Vagina (tissue), 2 donors: ENCODE measurements around the gene HECTD4. TPM values are rescaled to one million over a fixed set of nuclear protein-coding genes. Genes with fewer than 3 reads are reported as not detected.

Experiments
- DNase-seq, 2 donors: peaks; one replicate each; pipeline ENCODE4 v3.0.0-alpha.2; 2017; ENCODE audit errors: extremely low spot score in 2 of 2
- H3K27ac ChIP-seq: fragments of 200-600 bp; sonication (generic); one replicate; pipeline ENCODE4 v1.5.1; 2019
- H3K27me3 ChIP-seq: fragments of 200-600 bp; sonication (generic); one replicate; pipeline ENCODE4 v1.5.1; 2019
- H3K36me3 ChIP-seq, 2 donors: fragments of 200-600 bp; sonication (generic); one replicate each; pipeline ENCODE4 v1.5.1; 2017 to 2019
- H3K4me1 ChIP-seq: fragments of 200-600 bp; sonication (generic); one replicate; pipeline ENCODE4 v1.5.1; 2019
- H3K4me3 ChIP-seq, 2 donors: fragments of 200-600 bp; sonication (generic); 1 replicate in 1 of 2; 2 replicates in 1 of 2; pipeline ENCODE4 v1.5.1; 2016 to 2019
- H3K9me3 ChIP-seq: fragments of 200-600 bp; sonication (generic); one replicate; pipeline ENCODE4 v1.5.1; 2019
- CTCF ChIP-seq, 3 experiments: fragments of 450-650 bp in 2 of 3; fragments of 200-600 bp in 1 of 3; sonication (generic) in 1 of 3; IDR thresholded peaks; one replicate each; pipeline ENCODE4 v1.5.1; 2017 to 2019; ENCODE audit warnings: antibody characterized with exemption in 3 of 3, mild to moderate bottlenecking in 2 of 3, moderate library complexity in 2 of 3
- POLR2A ChIP-seq, 2 donors: fragments of 450-650 bp; IDR thresholded peaks; one replicate each; pipeline ENCODE4 v1.6.1; 2017; ENCODE audit warnings: antibody characterized with exemption in 2 of 2, mild to moderate bottlenecking in 2 of 2, moderate library complexity in 2 of 2
- POLR2AphosphoS5 ChIP-seq, 2 donors: sonication (generic); formaldehyde crosslinking; IDR thresholded peaks; one replicate each; pipeline ENCODE4 v1.9.0; 2017; ENCODE audit warnings: antibody characterized with exemption in 2 of 2, mild to moderate bottlenecking in 2 of 2, low read depth in 1 of 2; ENCODE audit not compliant: insufficient read depth in 1 of 2
- intact Hi-C: fragments of 100-400 bp; cut with DNase I; formaldehyde crosslinking; loops from one replicate; pipeline ENCODE4 v1.15.1; 2023
- total RNA-seq: library from RNA; depleted of rRNA; stranded (reverse); fragments of >200 nt; gene quantifications from one replicate; pipeline ENCODE4 v1.2.3, GENCODE V29; 2016

Gene HECTD4
- total RNA-seq, 1 donor from 2014 or later = 79.6 TPM

GRCh38 chr12:112275207-112275606 is 107.0 kb downstream of the HECTD4 start:
- Histone ChIP-seq H3K4me1 (no peaks in the 10 kb centered on the region), H3K27ac (no peak overlapping the region), H3K4me3 (no peak overlapping the region), H3K9me3 (no peaks in the 10 kb centered on the region), H3K27me3 (no peaks in the 10 kb centered on the region), H3K36me3 (peaks cover 0 to 22% of the 10 kb centered on the region in 2 donors)
- no peak for DNase-seq
- intact Hi-C loops = no loop called here
- no peak for TF ChIP-seq POLR2A (IDR thresholded peaks at IDR 0.05)
- TF ChIP-seq CTCF (IDR thresholded peaks at IDR 0.05) = no peak
- no peak for TF ChIP-seq POLR2AphosphoS5 (IDR thresholded peaks at IDR 0.05; ENCODE audit: insufficient read depth in 1 of 2, low read depth in 1 of 2)

GRCh38 chr12:112270673-112271072 is 111.6 kb downstream of the HECTD4 start:
- H3K9me3 ChIP-seq = no peaks in the 10 kb centered on the region
- no peak for DNase-seq
- intact Hi-C loops = loop anchor here (1.0 kb wide), 1 partner anchor 24 kb away; no protein-coding TSS in a partner anchor
- H3K4me1 ChIP-seq = no peaks in the 10 kb centered on the region
- no peak overlapping the region for H3K4me3 ChIP-seq
- no peaks in the 10 kb centered on the region for H3K27me3 ChIP-seq
- TF ChIP-seq POLR2A (IDR thresholded peaks at IDR 0.05) = no peak
- TF ChIP-seq POLR2AphosphoS5 (IDR thresholded peaks at IDR 0.05; ENCODE audit: insufficient read depth in 1 of 2, low read depth in 1 of 2) = no peak
- no peak for TF ChIP-seq CTCF (IDR thresholded peaks at IDR 0.05)
- peaks cover 0 to 41% of the 10 kb centered on the region in 2 donors for H3K36me3 ChIP-seq
- no peak overlapping the region for H3K27ac ChIP-seq

- Histone ChIP-seq H3K27ac (no peak overlapping the region), H3K9me3 (no peaks in the 10 kb centered on the region), H3K4me3 (no peak overlapping the region), H3K36me3 (peaks cover 0 to 38% of the 10 kb centered on the region in 2 donors), H3K4me1 (no peaks in the 10 kb centered on the region), H3K27me3 (no peaks in the 10 kb centered on the region)
- TF ChIP-seq POLR2AphosphoS5 (IDR thresholded peaks at IDR 0.05; ENCODE audit: insufficient read depth in 1 of 2, low read depth in 1 of 2) (no peak), CTCF (IDR thresholded peaks at IDR 0.05) (no peak), POLR2A (IDR thresholded peaks at IDR 0.05) (no peak)
- intact Hi-C loops = no loop called here
- DNase-seq = no peak
Measured at GRCh38 chr12:112266473-112266872, 115.8 kb downstream of the HECTD4 start.

- Histone ChIP-seq H3K4me1 (no peaks in the 10 kb centered on the region), H3K36me3 (peaks cover 0 to 54% of the 10 kb centered on the region in 2 donors), H3K9me3 (no peaks in the 10 kb centered on the region), H3K27ac (no peak overlapping the region), H3K27me3 (no peaks in the 10 kb centered on the region), H3K4me3 (no peak overlapping the region)
- no peak for DNase-seq
- intact Hi-C loops = no loop called here
- TF ChIP-seq CTCF (IDR thresholded peaks at IDR 0.05) (no peak), POLR2A (IDR thresholded peaks at IDR 0.05) (no peak), POLR2AphosphoS5 (IDR thresholded peaks at IDR 0.05; ENCODE audit: insufficient read depth in 1 of 2, low read depth in 1 of 2) (no peak)
Measured at GRCh38 chr12:112261559-112261958, 120.7 kb downstream of the HECTD4 start.

- DNase-seq = no peak
- H3K36me3 ChIP-seq = peaks cover 0 to 64% of the 10 kb centered on the region in 2 donors
- no peaks in the 10 kb centered on the region for H3K27me3 ChIP-seq
- no peaks in the 10 kb centered on the region for H3K9me3 ChIP-seq
- H3K4me3 ChIP-seq = no peak overlapping the region
- TF ChIP-seq CTCF (IDR thresholded peaks at IDR 0.05) (no peak), POLR2AphosphoS5 (IDR thresholded peaks at IDR 0.05; ENCODE audit: insufficient read depth in 1 of 2, low read depth in 1 of 2) (no peak), POLR2A (IDR thresholded peaks at IDR 0.05) (no peak)
- no peak overlapping the region for H3K27ac ChIP-seq
- intact Hi-C loops = no loop called here
- H3K4me1 ChIP-seq = no peaks in the 10 kb centered on the region
Measured at GRCh38 chr12:112258926-112259325, 123.3 kb downstream of the HECTD4 start.
